Measurements from ENCODE around the gene OBSCN. TPM values are rescaled to one million over a fixed set of nuclear protein-coding genes. Genes with fewer than 3 reads are reported as not detected.
"Not testable (repeated sequence)": the region's sequence is repeated elsewhere in the genome, so short reads cannot be mapped to it uniquely, and the experiment has no call there.

Gene OBSCN
- total and polyA plus RNA-seq, 7 experiments from 2014 or later = 1.3 to 132 (median 76.4) TPM

- peaks cover 3 to 11% (median 7%) of the 10 kb centered on the region in 7 donors for H3K4me1 Mint-ChIP-seq
- peaks cover 0 to 5% (median 0%) of the 10 kb centered on the region in 5 donors for H3K36me3 Mint-ChIP-seq
- Histone ChIP-seq H3K4me3 (ENCODE audit: low read length) (no peak overlapping the region), H3K4me1 (ENCODE audit: control insufficient read depth in 2 of 2, insufficient read depth in 2 of 2, low read length in 2 of 2) (peaks cover 0 to 18% of the 10 kb centered on the region in 2 donors), H3K9me3 (ENCODE audit: control insufficient read depth in 2 of 3, low read length in 3 of 3) (no peaks in the 10 kb centered on the region), H3K27ac (ENCODE audit: low read depth, low read length) (no peak overlapping the region), H3K36me3 (ENCODE audit: control insufficient read depth in 2 of 3, insufficient read depth in 3 of 3, low read length in 3 of 3) (no peaks in the 10 kb centered on the region), H3K27me3 (ENCODE audit: control insufficient read depth in 2 of 2, insufficient read depth in 2 of 2, low read length in 2 of 2) (no peaks in the 10 kb centered on the region)
- DNase-seq (no peak), ATAC-seq (no peak)
- intact Hi-C loops (cut with micrococcal nuclease) = no loop called here
- peak overlapping the region in 1 of 9 donors; percentile 46 for H3K27ac Mint-ChIP-seq
- ChIA-PET POLR2A (interaction anchor here (0.6 kb wide), 1 partner anchor 1154 kb away, joined by 3 read pairs; no protein-coding TSS in a partner anchor), CTCF (no interaction called here)
- H3K4me3 Mint-ChIP-seq = no peak overlapping the region
- no peaks in the 10 kb centered on the region for H3K9me3 Mint-ChIP-seq
- peaks cover 0 to 2% (median 0%) of the 10 kb centered on the region in 5 donors for H3K27me3 Mint-ChIP-seq
Measured at GRCh38 chr1:228184152-228184551, 23.7 kb upstream of the OBSCN start.

- no peak overlapping the region for H3K27ac ChIP-seq (ENCODE audit: low read depth, low read length)
- no peaks in the 10 kb centered on the region for H3K27me3 ChIP-seq (ENCODE audit: control insufficient read depth in 2 of 2, insufficient read depth in 2 of 2, low read length in 2 of 2)
- Mint-ChIP-seq H3K4me1 (peaks cover 5 to 11% (median 7%) of the 10 kb centered on the region in 7 donors), H3K27ac (peak overlapping the region in 6 of 9 donors; percentile 14 to 68 (median 42)), H3K36me3 (peaks cover 0 to 5% (median 0%) of the 10 kb centered on the region in 5 donors), H3K9me3 (no peaks in the 10 kb centered on the region), H3K4me3 (no peak overlapping the region), H3K27me3 (peaks cover 0 to 2% (median 0%) of the 10 kb centered on the region in 5 donors)
- CTCF ChIA-PET = no interaction called here
- POLR2A ChIA-PET = interaction anchor here (0.7 kb wide), 1 partner anchor 10 kb away, joined by 3 read pairs; no protein-coding TSS in a partner anchor
- ATAC-seq (peak; percentile 81), DNase-seq (no peak)
- H3K4me1 ChIP-seq (ENCODE audit: control insufficient read depth in 2 of 2, insufficient read depth in 2 of 2, low read length in 2 of 2) = peaks cover 0 to 18% of the 10 kb centered on the region in 2 donors
- no peak overlapping the region for H3K4me3 ChIP-seq (ENCODE audit: low read length)
- no peaks in the 10 kb centered on the region for H3K36me3 ChIP-seq (ENCODE audit: control insufficient read depth in 2 of 3, insufficient read depth in 3 of 3, low read length in 3 of 3)
- intact Hi-C loops (cut with micrococcal nuclease) = no loop called here
- H3K9me3 ChIP-seq (ENCODE audit: control insufficient read depth in 2 of 3, low read length in 3 of 3) = no peaks in the 10 kb centered on the region
Measured at GRCh38 chr1:228185641-228185965, 22.2 kb upstream of the OBSCN start.

- POLR2A ChIA-PET; H3K36me3 Mint-ChIP-seq; H3K9me3 ChIP-seq (ENCODE audit: control insufficient read depth in 2 of 3, low read length in 3 of 3): not testable (repeated sequence)
Measured at GRCh38 chr1:228188249-228188648, 19.6 kb upstream of the OBSCN start.

GRCh38 chr1:228190182-228190581 is 17.7 kb upstream of the OBSCN start:
- Mint-ChIP-seq H3K27ac (no peak overlapping the region), H3K36me3 (peaks cover 0 to 2% (median under 1%) of the 10 kb centered on the region in 5 donors), H3K27me3 (peaks cover 0 to 2% (median 0%) of the 10 kb centered on the region in 5 donors), H3K4me1 (peaks cover 5 to 11% (median 7%) of the 10 kb centered on the region in 7 donors), H3K4me3 (no peak overlapping the region), H3K9me3 (no peaks in the 10 kb centered on the region)
- no peaks in the 10 kb centered on the region for H3K9me3 ChIP-seq (ENCODE audit: control insufficient read depth in 2 of 3, low read length in 3 of 3)
- H3K27me3 ChIP-seq (ENCODE audit: control insufficient read depth in 2 of 2, insufficient read depth in 2 of 2, low read length in 2 of 2) = no peaks in the 10 kb centered on the region
- DNase-seq (no peak), ATAC-seq (no peak)
- no peaks in the 10 kb centered on the region for H3K36me3 ChIP-seq (ENCODE audit: control insufficient read depth in 2 of 3, insufficient read depth in 3 of 3, low read length in 3 of 3)
- intact Hi-C loops (cut with micrococcal nuclease) = no loop called here
- no peak overlapping the region for H3K4me3 ChIP-seq (ENCODE audit: low read length)
- H3K4me1 ChIP-seq (ENCODE audit: control insufficient read depth in 2 of 2, insufficient read depth in 2 of 2, low read length in 2 of 2) = peaks cover 0 to 17% of the 10 kb centered on the region in 2 donors
- POLR2A ChIA-PET = no interaction called here
- CTCF ChIA-PET = no interaction called here
- no peak overlapping the region for H3K27ac ChIP-seq (ENCODE audit: low read depth, low read length)

More at GRCh38 chr1:228188249-228188648, 19.6 kb upstream of the OBSCN start:
- H3K27ac Mint-ChIP-seq; H3K27me3 Mint-ChIP-seq; H3K36me3 ChIP-seq (ENCODE audit: control insufficient read depth in 2 of 3, insufficient read depth in 3 of 3, low read length in 3 of 3); H3K4me3 Mint-ChIP-seq; H3K27me3 ChIP-seq (ENCODE audit: control insufficient read depth in 2 of 2, insufficient read depth in 2 of 2, low read length in 2 of 2); H3K27ac ChIP-seq (ENCODE audit: low read depth, low read length); DNase-seq; intact Hi-C loops (cut with micrococcal nuclease); ATAC-seq; H3K4me3 ChIP-seq (ENCODE audit: low read length); H3K9me3 Mint-ChIP-seq: not testable (repeated sequence)
- CTCF ChIA-PET = interaction anchor here (0.5 kb wide), 1 partner anchor 1304 kb away, joined by 3 read pairs; no protein-coding TSS in a partner anchor
- H3K4me1 ChIP-seq (ENCODE audit: control insufficient read depth in 2 of 2, insufficient read depth in 2 of 2, low read length in 2 of 2) = peaks cover 0 to 18% of the 10 kb centered on the region in 2 donors
- peaks cover 5 to 11% (median 7%) of the 10 kb centered on the region in 7 donors for H3K4me1 Mint-ChIP-seq

GRCh38 chr1:228190778-228191177 is 17.1 kb upstream of the OBSCN start:
- peaks cover 0 to 11% of the 10 kb centered on the region in 2 donors for H3K4me1 ChIP-seq (ENCODE audit: control insufficient read depth in 2 of 2, insufficient read depth in 2 of 2, low read length in 2 of 2)
- ChIA-PET CTCF (no interaction called here), POLR2A (no interaction called here)
- peaks cover 0 to 6% (median 2%) of the 10 kb centered on the region in 5 donors for H3K36me3 Mint-ChIP-seq
- H3K4me3 ChIP-seq (ENCODE audit: low read length) = no peak overlapping the region
- H3K36me3 ChIP-seq (ENCODE audit: control insufficient read depth in 2 of 3, insufficient read depth in 3 of 3, low read length in 3 of 3) = no peaks in the 10 kb centered on the region
- DNase-seq (no peak), ATAC-seq (no peak)
- no peak overlapping the region for H3K27ac ChIP-seq (ENCODE audit: low read depth, low read length)
- no peak overlapping the region for H3K4me3 Mint-ChIP-seq
- peaks cover 2 to 7% (median 3%) of the 10 kb centered on the region in 7 donors for H3K4me1 Mint-ChIP-seq
- H3K9me3 Mint-ChIP-seq = no peaks in the 10 kb centered on the region
- H3K27me3 ChIP-seq (ENCODE audit: control insufficient read depth in 2 of 2, insufficient read depth in 2 of 2, low read length in 2 of 2) = no peaks in the 10 kb centered on the region
- H3K27me3 Mint-ChIP-seq = peaks cover 0 to 2% (median 0%) of the 10 kb centered on the region in 5 donors
- no peak overlapping the region for H3K27ac Mint-ChIP-seq
- H3K9me3 ChIP-seq (ENCODE audit: control insufficient read depth in 2 of 3, low read length in 3 of 3) = no peaks in the 10 kb centered on the region
- intact Hi-C loops (cut with micrococcal nuclease) = no loop called here

GRCh38 chr1:228194436-228194835 is 13.4 kb upstream of the OBSCN start:
- CTCF ChIA-PET = no interaction called here
- no peak for DNase-seq
- H3K36me3 ChIP-seq (ENCODE audit: control insufficient read depth in 2 of 3, insufficient read depth in 3 of 3, low read length in 3 of 3) = no peaks in the 10 kb centered on the region
- Mint-ChIP-seq H3K27me3 (no peaks in the 10 kb centered on the region), H3K4me3 (no peak overlapping the region), H3K9me3 (peaks cover 0 to 15% (median 7%) of the 10 kb centered on the region in 11 donors), H3K27ac (no peak overlapping the region), H3K4me1 (no peaks in the 10 kb centered on the region), H3K36me3 (peaks cover 7 to 21% (median 15%) of the 10 kb centered on the region in 5 donors)
- no peaks in the 10 kb centered on the region for H3K27me3 ChIP-seq (ENCODE audit: control insufficient read depth in 2 of 2, insufficient read depth in 2 of 2, low read length in 2 of 2)
- intact Hi-C loops (cut with micrococcal nuclease) = no loop called here
- no peak overlapping the region for H3K4me3 ChIP-seq (ENCODE audit: low read length)
- H3K4me1 ChIP-seq (ENCODE audit: control insufficient read depth in 2 of 2, insufficient read depth in 2 of 2, low read length in 2 of 2) = no peaks in the 10 kb centered on the region
- H3K27ac ChIP-seq (ENCODE audit: low read depth, low read length) = no peak overlapping the region
- POLR2A ChIA-PET = no interaction called here
- H3K9me3 ChIP-seq (ENCODE audit: control insufficient read depth in 2 of 3, low read length in 3 of 3) = peaks cover 0 to 7% (median 0%) of the 10 kb centered on the region in 3 experiments
- ATAC-seq = no peak

Data from naive thymus-derived CD4-positive, alpha-beta T cell (primary cell).